GM12872 (cell line): ENCODE data around the gene CEP83.

Experiments
- TF ChIP-seq, protein P1 (sequence below): IDR thresholded peaks from 3 replicates; pipeline ENCODE4 v1.5.1; 2011; ENCODE audit warnings: low read depth, mild to moderate bottlenecking, low read length, moderate library complexity; ENCODE audit not compliant: insufficient read depth

Gene CEP83

DNA sequence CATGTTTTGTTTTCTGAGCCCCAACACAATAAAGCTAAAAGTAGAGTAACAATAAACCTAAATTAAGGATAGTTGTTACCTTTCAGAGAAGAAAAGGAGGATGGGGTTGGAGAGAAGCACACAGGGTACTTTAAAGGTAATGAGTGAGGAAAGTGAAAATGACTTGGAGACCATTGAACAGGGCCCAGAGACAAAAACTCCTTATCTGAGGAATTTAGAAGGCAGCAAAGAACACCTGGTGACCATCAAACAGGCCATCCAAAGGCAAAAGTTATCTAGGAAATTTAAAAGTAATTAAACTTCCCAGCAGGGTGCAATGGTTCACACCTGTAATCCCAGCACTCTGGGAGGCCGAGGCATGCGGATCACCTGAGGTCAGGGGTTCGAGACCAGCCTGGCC, 39.0 kb upstream of the CEP83 start:
- TF ChIP-seq, protein P1, sequence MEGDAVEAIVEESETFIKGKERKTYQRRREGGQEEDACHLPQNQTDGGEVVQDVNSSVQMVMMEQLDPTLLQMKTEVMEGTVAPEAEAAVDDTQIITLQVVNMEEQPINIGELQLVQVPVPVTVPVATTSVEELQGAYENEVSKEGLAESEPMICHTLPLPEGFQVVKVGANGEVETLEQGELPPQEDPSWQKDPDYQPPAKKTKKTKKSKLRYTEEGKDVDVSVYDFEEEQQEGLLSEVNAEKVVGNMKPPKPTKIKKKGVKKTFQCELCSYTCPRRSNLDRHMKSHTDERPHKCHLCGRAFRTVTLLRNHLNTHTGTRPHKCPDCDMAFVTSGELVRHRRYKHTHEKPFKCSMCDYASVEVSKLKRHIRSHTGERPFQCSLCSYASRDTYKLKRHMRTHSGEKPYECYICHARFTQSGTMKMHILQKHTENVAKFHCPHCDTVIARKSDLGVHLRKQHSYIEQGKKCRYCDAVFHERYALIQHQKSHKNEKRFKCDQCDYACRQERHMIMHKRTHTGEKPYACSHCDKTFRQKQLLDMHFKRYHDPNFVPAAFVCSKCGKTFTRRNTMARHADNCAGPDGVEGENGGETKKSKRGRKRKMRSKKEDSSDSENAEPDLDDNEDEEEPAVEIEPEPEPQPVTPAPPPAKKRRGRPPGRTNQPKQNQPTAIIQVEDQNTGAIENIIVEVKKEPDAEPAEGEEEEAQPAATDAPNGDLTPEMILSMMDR = no peak

DNA sequence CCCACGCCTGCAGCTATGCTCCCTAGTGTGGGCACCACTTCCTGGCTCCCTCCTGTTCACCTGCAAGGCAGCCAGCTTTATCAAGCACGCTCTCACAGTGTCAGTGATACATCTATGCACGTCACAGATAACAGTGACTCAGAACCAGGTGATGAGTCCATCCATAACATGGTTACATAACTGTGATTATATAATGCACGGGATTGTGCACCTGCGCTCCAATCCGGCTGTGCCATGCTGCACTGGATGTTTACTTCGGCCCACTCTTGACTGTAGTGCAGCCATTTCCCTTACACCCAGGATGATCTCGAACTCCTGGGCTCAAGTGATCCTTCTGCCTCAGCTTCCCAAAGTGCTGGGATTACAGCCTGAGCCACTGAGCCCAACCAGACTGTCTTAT, 38.4 kb upstream of the CEP83 start:
- TF ChIP-seq, protein P1 = no peak

DNA sequence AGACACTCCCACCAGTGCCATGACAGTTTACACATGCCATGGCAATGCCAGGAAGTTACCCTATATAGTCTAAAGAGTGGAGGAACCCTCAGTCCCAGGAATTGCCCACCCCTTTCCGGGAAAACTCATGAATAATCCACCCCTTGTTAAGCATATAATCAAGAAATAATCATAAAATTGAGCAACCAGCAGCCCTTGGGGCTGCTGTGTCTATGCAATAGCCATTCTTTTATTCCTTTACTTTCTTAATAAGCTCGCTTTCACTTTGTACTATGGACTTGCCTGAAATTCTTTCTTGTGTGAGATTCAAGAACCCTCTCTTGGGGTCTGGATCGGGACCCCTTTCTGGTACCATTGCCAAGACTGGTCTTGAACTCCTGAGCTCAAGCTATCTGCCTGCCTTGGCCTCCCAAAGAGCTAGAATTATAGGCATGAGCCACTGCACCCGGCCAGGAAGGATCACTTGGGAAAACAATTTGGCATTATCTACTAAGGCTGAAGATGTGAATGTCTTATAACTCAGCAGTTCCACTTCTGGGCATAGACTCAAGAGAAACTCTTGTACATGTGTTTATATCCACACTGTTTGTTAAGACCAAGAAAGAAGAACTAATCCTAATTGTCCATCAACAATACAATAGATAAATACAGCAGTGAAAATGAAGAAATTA, 35.9 kb upstream of the CEP83 start:
- TF ChIP-seq, protein P1 = no peak

DNA sequence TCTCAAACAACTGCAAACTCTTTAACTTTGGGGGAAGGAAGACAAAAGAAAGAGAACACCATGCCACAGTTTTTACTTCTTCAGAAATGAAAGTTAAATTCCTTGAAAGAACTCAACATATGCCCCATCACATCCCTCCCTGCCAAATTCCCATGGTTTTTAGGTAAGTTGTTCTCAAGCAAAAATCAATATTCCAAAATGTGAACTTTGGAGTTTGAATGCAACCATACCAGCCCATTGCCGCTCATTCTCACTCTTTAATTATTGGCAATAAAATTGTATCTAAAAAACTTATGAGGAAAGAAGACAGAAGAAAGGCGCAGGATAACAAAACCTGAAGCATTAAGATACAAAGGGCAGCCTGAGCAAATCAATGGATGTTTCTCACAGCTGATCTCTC, 31.8 kb upstream of the CEP83 start:
- TF ChIP-seq, protein P1 = no peak

DNA sequence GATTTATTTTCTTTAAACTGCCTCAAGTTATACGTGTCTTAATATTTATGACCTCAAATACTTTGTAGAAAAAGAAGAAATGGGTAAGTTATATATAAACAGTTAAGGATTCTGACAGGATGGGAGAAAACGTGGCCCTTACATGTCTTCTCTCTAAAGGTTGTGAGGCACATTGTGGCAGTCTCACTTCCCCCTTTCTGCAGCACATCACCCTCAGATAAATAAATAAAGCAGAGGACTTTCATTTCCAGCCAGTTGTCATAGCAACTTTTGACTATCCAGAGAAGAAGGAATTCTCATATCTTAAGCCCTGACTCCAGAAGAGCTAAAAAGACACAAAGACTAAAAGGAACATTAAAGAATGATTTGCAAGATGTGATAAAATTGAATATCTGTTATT, 28.8 kb upstream of the CEP83 start:
- TF ChIP-seq, protein P1 = no peak

DNA sequence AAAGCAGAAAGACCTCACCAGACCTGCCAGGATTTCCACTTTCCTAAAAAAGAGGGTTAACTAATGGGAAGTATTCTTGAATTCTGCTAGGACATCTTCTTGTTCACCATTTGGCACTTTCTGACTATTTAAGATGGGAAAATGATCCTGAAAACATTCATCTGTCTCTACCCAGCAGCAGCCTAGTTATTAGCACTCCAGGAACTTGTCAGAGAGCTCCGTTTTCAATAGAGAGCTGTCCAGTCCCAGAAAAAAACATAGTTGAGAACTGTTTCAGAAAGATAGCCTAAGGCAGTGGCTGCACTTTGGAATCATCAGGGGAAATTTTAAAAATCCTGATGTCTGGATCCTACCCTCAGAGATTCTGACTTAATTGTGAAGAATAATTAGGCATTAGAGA, 22.1 kb upstream of the CEP83 start:
- TF ChIP-seq, protein P1 = no peak

DNA sequence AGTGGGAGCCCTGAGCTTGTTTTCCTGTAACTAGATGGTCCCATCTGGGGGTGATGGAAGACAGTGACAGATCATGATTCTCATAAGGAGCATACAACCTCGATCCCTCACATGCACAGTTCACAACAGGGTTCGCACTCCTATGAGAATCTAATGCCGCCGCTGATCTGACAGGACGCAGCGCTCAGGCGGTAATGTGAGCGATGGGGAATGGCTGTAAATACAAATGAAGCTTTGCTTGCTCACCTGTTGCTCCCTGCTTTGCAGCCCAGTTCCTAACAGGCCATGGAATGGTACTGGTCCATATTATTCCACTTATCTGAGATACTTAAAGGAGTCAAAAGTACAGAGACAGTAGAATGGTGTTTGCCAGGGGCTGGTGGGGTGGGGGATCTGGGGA, 9.9 kb upstream of the CEP83 start:
- TF ChIP-seq, protein P1 = no peak

DNA sequence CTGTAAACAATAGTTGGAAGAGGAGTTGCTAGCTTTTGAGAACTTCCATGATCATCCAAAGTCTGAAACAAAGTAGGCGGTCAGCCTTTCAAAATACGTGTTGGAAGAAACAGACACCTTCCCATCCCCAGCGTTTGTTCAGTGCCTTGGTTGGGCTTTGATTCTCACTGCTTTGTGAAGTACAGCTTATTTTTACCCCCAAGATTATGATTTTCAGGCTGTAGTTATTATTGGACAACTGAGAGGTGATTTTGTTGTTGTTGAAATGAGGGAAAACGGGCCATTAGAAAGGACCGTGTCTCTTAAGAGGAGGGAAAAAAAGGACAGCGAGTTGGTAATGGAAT, 921 bp upstream of the CEP83 start:
- TF ChIP-seq, protein P1 = no peak
